CD14-positive monocyte (primary cell): ENCODE results near the gene CA5A. TPM values are rescaled to one million over a fixed set of nuclear protein-coding genes. Genes with fewer than 3 reads are reported as not detected.

Experiments
- DNase-seq, 3 donors: peaks; one replicate each; pipeline ENCODE4 v3.0.0-alpha.2; 2011 to 2022
- H2AFZ ChIP-seq: 2 replicates; pipeline ENCODE4 v1.6.0; 2012; ENCODE audit warnings: mild to moderate bottlenecking, low read depth, low read length, inconsistent platforms; ENCODE audit not compliant: insufficient read depth, poor library complexity, severe bottlenecking
- H3K27ac ChIP-seq, 2 donors: 1 replicate in 1 of 2; 2 replicates in 1 of 2; pipeline ENCODE4 v1.5.1; 2012 to 2013; ENCODE audit warnings: low read length in 2 of 2, control low read depth in 1 of 2, inconsistent platforms in 1 of 2, low read depth in 1 of 2, mild to moderate bottlenecking in 1 of 2
- H3K27me3 ChIP-seq, 2 donors: one replicate each; pipeline versions ENCODE4 v1.6.0 to v1.6.1; 2011 to 2013; ENCODE audit warnings: low read length in 2 of 2; ENCODE audit not compliant: control insufficient read depth in 2 of 2, insufficient read depth in 2 of 2
- H3K36me3 ChIP-seq, 2 donors: replicated peaks in 1 of 2; 1 replicate in 1 of 2; 2 replicates in 1 of 2; pipeline versions ENCODE4 v1.5.1 to v1.6.1; 2012 to 2013; ENCODE audit warnings: low read length in 2 of 2, control low read depth in 1 of 2, inconsistent platforms in 1 of 2, mild to moderate bottlenecking in 1 of 2; ENCODE audit not compliant: insufficient read depth in 2 of 2, control insufficient read depth in 1 of 2
- H3K4me1 ChIP-seq, 2 donors: 1 replicate in 1 of 2; 2 replicates in 1 of 2; pipeline versions ENCODE4 v1.5.1 to v1.6.1; 2012 to 2013; ENCODE audit warnings: low read length in 2 of 2, control low read depth in 1 of 2, inconsistent platforms in 1 of 2, mild to moderate bottlenecking in 1 of 2, moderate library complexity in 1 of 2; ENCODE audit not compliant: insufficient read depth in 2 of 2, control insufficient read depth in 1 of 2
- H3K4me2 ChIP-seq: replicated peaks from 2 replicates; pipeline ENCODE3; 2012; ENCODE audit warnings: low read length, moderate library complexity, mild to moderate bottlenecking; ENCODE audit not compliant: poor library complexity, severe bottlenecking; ENCODE audit errors: extremely low read depth
- H3K4me3 ChIP-seq, 3 experiments: fragments of 200-600 bp in 1 of 3; sonication (generic) in 1 of 3; replicated peaks in 1 of 3; 1 replicate in 2 of 3; 2 replicates in 1 of 3; pipeline ENCODE4 v1.5.1; 2011 to 2013; ENCODE audit warnings: low read length in 3 of 3, mild to moderate bottlenecking in 3 of 3, control low read depth in 2 of 3, low read depth in 2 of 3, inconsistent platforms in 1 of 3, moderate library complexity in 1 of 3
- H3K79me2 ChIP-seq: 2 replicates; pipeline ENCODE4 v1.6.0; 2012; ENCODE audit warnings: mild to moderate bottlenecking, control low read depth, inconsistent platforms, low read length, moderate library complexity; ENCODE audit not compliant: insufficient read depth
- H3K9ac ChIP-seq: 2 replicates; pipeline ENCODE4 v1.6.0; 2017; ENCODE audit warnings: low read length, mild to moderate bottlenecking; ENCODE audit not compliant: insufficient read depth, poor library complexity, severe bottlenecking
- H3K9me3 ChIP-seq, 2 donors: replicated peaks in 1 of 2; 1 replicate in 1 of 2; 2 replicates in 1 of 2; pipeline versions ENCODE4 v1.5.1 to v1.6.1; 2012 to 2013; ENCODE audit warnings: low read length in 2 of 2, control low read depth in 1 of 2; ENCODE audit not compliant: control insufficient read depth in 1 of 2, insufficient read depth in 1 of 2
- H4K20me1 ChIP-seq: 2 replicates; pipeline ENCODE4 v1.6.0; 2012; ENCODE audit warnings: mild to moderate bottlenecking, low read length, control low read depth, moderate library complexity; ENCODE audit not compliant: insufficient read depth
- H3K27ac Mint-ChIP-seq, 7 donors: one replicate each; pipeline ENCODE4 v1.8.0; 2020; ENCODE audit warnings: mild to moderate bottlenecking in 7 of 7, mixed read lengths in 7 of 7, moderate library complexity in 6 of 7, inconsistent platforms in 2 of 7
- H3K27me3 Mint-ChIP-seq, 3 donors: one replicate each; pipeline ENCODE4 v1.8.0; 2021 to 2022; ENCODE audit warnings: low read depth in 3 of 3, mild to moderate bottlenecking in 3 of 3, mixed read lengths in 3 of 3, moderate library complexity in 3 of 3, inconsistent platforms in 1 of 3
- H3K36me3 Mint-ChIP-seq, 2 donors: one replicate each; pipeline ENCODE4 v1.8.0; 2020; ENCODE audit warnings: mixed read lengths in 2 of 2, inconsistent platforms in 1 of 2, mild to moderate bottlenecking in 1 of 2
- H3K4me1 Mint-ChIP-seq: one replicate; pipeline ENCODE4 v1.8.0; 2020; ENCODE audit warnings: mild to moderate bottlenecking, mixed read lengths
- H3K4me3 Mint-ChIP-seq, 2 donors: one replicate each; pipeline ENCODE4 v1.8.0; 2020; ENCODE audit warnings: mild to moderate bottlenecking in 2 of 2, mixed read lengths in 2 of 2, moderate library complexity in 1 of 2
- H3K9me3 Mint-ChIP-seq, 7 donors: one replicate each; pipeline ENCODE4 v1.8.0; 2020 to 2022; ENCODE audit warnings: mixed read lengths in 7 of 7, mild to moderate bottlenecking in 6 of 7, moderate library complexity in 6 of 7, inconsistent platforms in 2 of 7
- WGBS: methylation state at CpG from one replicate; pipeline ENCODE4 v1.1.5; 2013; ENCODE audit warnings: missing lambda C conversion rate; ENCODE audit not compliant: insufficient coverage; 5-methylcytosine and 5-hydroxymethylcytosine counted together
- intact Hi-C, 2 donors: fragments of 100-400 bp; cut with micrococcal nuclease; formaldehyde crosslinking; loops; one replicate each; pipeline versions ENCODE4 v1.15.0 to v1.15.1; 2023
- polyA plus RNA-seq, 3 donors: library from polyadenylated mRNA; depleted of rRNA in 1 of 3; unstranded in 2 of 3; stranded (reverse) in 1 of 3; fragments of 300-500 nt in 2 of 3; fragments of >200 nt in 1 of 3; fragmentation: Illumina TruSeq in 2 of 3; gene quantifications; 1 replicate in 2 of 3; 2 replicates in 1 of 3; pipeline ENCODE4 v1.2.3, GENCODE V29; 2012 to 2021
- TF ChIP-seq, protein P1 (sequence below): fragments of 200-600 bp; IDR thresholded peaks from one replicate; pipeline ENCODE4 v1.8.0; 2022; ENCODE audit warnings: antibody characterized with exemption, mild to moderate bottlenecking

The CA5A gene
- polyA plus RNA-seq, 3 donors = not detected

DNA sequence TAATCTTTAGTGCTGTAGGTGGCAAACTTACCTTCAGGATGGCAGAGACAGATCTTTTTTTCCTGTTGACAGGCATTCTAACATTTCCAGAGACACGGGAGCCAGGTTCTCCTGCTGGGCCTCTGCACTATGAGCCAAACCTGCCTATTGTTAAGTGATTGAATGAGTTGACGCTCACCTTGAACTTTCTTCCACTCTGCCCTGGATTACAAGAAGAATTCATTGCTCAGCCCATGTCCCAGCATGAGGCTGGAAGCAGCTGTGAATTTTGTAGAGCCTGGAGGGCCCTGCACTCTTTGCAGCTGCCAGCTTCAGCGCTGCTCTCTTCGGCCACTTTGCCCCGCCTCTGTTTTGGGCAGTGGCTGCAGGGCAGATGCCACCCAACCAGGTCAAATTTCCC lies 57.6 kb downstream of the CA5A start:
- H3K36me3 Mint-ChIP-seq = no peaks in the 10 kb centered on the region
- Histone ChIP-seq H3K4me3 (no peak overlapping the region), H3K79me2 (no peaks in the 10 kb centered on the region), H3K27ac (no peak overlapping the region), H2AFZ (no peak overlapping the region), H4K20me1 (no peaks in the 10 kb centered on the region), H3K27me3 (peaks cover 0 to 17% of the 10 kb centered on the region in 2 donors), H3K9me3 (no peaks in the 10 kb centered on the region), H3K4me1 (no peaks in the 10 kb centered on the region), H3K9ac (no peak overlapping the region), H3K4me2 (no peak overlapping the region), H3K36me3 (no peaks in the 10 kb centered on the region)
- peaks cover 0 to 16% (median 7%) of the 10 kb centered on the region in 7 donors for H3K9me3 Mint-ChIP-seq
- H3K4me1 Mint-ChIP-seq = peaks cover 2% of the 10 kb centered on the region
- H3K27ac Mint-ChIP-seq = no peak overlapping the region
- TF ChIP-seq, protein P1, sequence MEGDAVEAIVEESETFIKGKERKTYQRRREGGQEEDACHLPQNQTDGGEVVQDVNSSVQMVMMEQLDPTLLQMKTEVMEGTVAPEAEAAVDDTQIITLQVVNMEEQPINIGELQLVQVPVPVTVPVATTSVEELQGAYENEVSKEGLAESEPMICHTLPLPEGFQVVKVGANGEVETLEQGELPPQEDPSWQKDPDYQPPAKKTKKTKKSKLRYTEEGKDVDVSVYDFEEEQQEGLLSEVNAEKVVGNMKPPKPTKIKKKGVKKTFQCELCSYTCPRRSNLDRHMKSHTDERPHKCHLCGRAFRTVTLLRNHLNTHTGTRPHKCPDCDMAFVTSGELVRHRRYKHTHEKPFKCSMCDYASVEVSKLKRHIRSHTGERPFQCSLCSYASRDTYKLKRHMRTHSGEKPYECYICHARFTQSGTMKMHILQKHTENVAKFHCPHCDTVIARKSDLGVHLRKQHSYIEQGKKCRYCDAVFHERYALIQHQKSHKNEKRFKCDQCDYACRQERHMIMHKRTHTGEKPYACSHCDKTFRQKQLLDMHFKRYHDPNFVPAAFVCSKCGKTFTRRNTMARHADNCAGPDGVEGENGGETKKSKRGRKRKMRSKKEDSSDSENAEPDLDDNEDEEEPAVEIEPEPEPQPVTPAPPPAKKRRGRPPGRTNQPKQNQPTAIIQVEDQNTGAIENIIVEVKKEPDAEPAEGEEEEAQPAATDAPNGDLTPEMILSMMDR = no peak
- no peak for DNase-seq
- intact Hi-C loops = no loop called here
- WGBS = 100% methylated on average over 1 of the region's 5 CpGs
- no peak overlapping the region for H3K4me3 Mint-ChIP-seq
- peaks cover 19 to 36% (median 31%) of the 10 kb centered on the region in 3 donors for H3K27me3 Mint-ChIP-seq

DNA sequence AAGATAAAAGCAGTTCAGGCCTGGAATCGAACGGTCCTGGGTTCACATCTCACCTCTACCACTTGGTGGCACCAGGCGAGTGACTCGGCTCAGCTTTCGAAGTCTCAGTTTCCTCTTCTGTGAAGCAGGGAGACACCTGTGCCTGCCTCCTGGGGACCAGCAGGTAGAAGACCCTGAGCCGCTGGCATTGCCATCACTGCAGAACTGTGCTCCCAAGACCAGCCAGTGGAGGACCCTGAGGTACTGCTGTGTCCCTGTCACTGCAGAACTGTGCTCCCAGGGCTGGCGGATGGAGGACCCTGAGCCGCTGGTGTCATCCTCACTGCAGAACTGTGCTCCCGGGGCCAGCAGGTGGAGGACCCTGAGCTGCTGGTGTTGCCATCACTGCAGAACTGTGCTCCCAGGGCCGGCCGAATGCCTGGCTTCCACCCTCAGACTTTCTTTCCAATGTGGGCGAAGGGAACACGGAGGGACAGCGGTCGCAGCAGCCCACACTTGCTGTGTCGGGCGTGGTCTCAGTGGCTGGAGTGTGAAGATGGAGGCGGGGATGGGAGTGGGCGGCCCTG lies 58.3 kb downstream of the CA5A start:
- peaks cover 0 to 17% of the 10 kb centered on the region in 2 donors for H3K27me3 ChIP-seq

More for the DNA sequence above, 58.3 kb downstream of the CA5A start:
- Histone ChIP-seq H3K36me3 (no peaks in the 10 kb centered on the region), H3K27ac (no peak overlapping the region), H3K79me2 (no peaks in the 10 kb centered on the region), H3K4me1 (no peaks in the 10 kb centered on the region), H3K4me3 (no peak overlapping the region), H3K9ac (no peak overlapping the region), H4K20me1 (no peaks in the 10 kb centered on the region), H3K9me3 (no peaks in the 10 kb centered on the region), H3K4me2 (no peak overlapping the region), H2AFZ (no peak overlapping the region)
- intact Hi-C loops = no loop called here
- TF ChIP-seq, protein P1 = no peak
- peaks cover 17 to 33% (median 31%) of the 10 kb centered on the region in 3 donors for H3K27me3 Mint-ChIP-seq
- no peaks in the 10 kb centered on the region for H3K36me3 Mint-ChIP-seq
- no peak for DNase-seq
- peaks cover 2% of the 10 kb centered on the region for H3K4me1 Mint-ChIP-seq
- H3K4me3 Mint-ChIP-seq = no peak overlapping the region
- 79% methylated on average over 13 of the region's 19 CpGs for WGBS
- H3K27ac Mint-ChIP-seq = peak overlapping the region in 1 of 7 donors; percentile 15
- peaks cover 0 to 16% (median 7%) of the 10 kb centered on the region in 7 donors for H3K9me3 Mint-ChIP-seq
